GM18868 (cell line): Measurements from ENCODE around the gene STXBP1.

Source experiments
- ATAC-seq: cut with Tn5 transposase; IDR thresholded peaks from one replicate; pipeline ENCODE4 v1.9.1; 2021; ENCODE audit warnings: mild to moderate bottlenecking, moderate library complexity; ENCODE audit not compliant: unreplicated experiment

Gene STXBP1

DNA sequence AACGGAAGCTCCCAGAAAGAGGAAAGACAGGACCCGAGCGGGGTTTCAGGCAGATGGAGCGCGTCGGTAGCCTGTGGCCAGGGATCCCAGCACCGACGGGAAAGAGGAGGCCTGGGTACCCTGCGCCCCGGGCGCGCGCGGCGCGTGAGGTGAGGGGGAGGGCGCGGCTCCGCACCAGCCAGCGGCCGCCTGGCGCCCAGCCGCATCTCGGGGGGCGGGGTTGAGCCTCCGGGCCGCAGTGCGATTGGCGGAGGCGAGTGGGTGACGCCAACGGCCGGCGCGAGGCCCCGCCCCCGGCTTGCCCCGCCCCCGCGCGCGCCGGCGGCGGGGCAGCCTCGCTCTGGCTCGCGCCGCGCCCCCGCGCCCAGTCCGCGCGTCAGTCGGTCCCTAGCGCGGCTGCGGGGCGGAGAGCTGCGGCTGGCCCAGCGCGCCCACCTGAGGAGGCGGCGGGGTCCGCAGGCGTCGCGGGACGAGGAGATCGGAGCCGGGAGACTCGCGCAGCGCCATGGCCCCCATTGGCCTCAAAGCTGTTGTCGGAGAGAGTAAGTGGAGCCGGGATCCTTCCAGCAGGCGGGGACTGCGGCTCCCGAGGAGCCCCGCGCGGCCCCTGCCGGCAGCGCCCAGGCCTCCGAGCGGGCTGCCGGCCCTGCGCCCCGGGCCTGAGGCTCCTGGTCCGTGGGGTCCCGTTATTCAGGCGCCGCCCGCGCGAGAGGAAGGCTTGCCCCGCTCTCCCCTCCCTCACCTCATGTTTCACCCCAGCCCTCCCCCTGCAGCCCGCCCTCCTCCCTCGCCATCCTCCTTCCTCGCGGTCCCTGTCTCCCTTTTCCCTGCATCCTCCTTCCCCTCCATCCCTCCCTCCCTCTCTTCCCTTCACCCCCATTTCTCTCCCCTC, at the start of gene STXBP1:
STXBP1 (plus strand) TSS at position 379 of the 892 bp plus-strand sequence; CDS start at position 506, 127 bp downstream.
- ATAC-seq = peak; percentile 90

DNA sequence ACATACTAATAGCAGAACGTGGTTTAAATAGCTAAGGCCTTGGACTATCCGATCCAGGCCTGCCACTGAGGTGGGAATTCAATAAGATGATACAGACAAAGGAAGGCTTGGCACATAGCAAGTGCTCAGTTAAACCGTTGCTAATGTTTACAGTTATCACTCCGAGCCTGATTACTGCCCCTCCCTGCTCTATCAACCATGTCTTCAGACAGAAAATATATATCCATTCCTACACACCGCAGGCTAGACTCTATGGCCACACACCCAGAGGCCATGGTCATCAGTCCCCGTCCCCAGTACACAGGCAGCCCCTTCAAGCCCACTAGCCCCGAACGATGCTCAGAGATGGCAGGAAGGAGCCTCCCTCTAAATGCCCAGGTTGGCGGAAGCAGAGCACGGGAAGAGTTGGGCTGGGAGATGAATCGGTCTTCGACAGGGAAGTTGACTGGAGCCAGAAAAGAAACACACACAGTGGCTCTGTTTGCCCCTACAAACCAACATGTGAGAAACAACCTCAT, 49.7 kb upstream of the STXBP1 start:
- no peak for ATAC-seq

DNA sequence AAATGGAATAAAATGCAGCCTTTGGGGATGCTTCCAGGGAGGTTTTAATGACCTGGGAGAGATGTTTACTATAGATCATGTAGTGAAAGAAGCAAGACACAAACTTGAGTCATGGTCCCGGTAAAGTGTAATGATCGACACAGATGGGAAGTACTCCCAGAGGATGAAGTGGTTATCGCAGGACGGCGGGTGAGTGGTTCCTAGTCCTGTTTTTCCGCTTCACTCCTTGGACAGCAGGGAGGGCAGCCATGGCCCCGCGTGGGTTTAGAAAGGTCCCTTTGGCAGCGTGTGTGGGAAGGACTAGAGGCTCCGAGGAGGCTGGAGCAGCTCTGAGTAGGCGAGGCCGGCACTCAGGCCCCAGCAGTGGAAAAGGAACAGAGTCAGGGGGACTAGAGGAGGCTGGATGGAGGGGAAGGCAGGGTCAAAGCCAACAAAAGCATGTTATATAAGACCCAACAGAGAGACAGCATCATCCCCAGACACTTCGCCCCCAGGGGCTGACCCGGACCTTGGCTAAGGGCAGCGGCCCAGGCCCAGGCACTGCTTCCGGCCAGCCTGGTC, 49.2 kb upstream of the STXBP1 start:
- ATAC-seq = no peak

DNA sequence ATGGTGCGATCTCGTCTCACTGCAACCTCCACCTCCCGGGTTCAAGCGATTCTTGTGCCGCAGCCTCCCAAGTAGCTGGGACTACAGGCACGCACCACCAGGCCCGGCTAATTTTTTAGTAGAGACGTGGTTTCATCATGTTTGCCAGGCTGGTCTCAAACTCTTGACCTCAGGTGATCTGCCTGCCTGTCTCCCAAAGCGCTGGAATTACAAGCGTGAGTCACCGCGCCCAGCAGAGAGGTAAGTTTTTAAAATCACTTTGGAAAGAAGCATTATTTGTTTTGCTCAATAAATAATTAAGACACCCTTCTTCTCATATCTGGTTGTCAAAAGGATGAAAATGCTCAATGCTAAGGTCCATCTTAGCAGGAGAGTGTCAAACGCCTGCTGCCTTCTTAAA, 48.5 kb upstream of the STXBP1 start:
- ATAC-seq = no peak

DNA sequence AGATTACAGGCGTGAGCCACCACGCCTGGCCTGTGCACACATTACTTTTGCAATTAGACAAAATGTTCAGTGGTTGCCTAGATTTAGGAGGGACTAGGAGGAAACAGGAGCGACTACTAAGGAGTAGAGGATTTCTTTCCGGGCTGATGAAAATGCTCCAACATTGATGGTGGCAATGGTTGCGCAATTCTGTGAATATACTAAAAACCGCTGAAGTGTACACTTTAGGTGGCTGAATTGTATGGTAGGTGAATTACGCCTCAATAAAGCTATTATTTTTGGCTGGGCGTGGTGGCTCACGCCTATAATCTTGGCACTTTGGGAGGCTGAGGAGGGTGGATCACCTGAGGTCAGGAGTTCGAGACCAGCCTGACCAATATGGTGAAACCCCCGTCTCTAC, 46.8 kb upstream of the STXBP1 start:
- no peak for ATAC-seq

DNA sequence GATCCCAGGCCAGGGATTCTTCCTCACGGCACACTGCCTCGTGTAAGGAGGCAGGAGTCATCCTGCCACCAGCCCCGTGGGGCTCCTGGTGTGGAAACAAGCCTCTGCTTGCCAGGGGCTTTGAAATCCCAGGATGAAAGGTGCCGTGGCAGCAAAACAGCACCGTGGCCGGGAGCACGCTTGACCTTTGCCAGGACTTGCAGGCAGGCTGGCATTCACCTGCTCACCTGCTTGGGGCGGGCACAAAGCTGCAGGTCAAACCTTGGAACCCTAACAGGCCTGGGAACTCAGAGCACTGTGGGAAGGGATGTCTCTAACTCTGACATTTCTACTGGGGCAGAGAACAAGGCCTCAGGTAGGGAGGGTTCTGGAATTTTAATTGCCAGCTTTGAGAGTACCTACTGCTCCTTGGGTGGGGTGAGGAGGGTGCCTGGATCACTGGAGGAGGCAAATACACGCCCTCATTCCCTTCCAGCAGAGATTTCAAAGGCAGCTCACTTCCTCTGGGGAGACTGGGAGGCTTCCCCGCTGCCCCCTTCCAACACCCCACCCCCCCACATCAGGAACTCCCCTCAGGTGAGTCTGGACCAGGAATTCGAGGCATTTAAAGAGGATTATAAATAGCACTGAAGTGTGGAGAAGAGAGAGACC, 45.6 kb upstream of the STXBP1 start:
- ATAC-seq = no peak

DNA sequence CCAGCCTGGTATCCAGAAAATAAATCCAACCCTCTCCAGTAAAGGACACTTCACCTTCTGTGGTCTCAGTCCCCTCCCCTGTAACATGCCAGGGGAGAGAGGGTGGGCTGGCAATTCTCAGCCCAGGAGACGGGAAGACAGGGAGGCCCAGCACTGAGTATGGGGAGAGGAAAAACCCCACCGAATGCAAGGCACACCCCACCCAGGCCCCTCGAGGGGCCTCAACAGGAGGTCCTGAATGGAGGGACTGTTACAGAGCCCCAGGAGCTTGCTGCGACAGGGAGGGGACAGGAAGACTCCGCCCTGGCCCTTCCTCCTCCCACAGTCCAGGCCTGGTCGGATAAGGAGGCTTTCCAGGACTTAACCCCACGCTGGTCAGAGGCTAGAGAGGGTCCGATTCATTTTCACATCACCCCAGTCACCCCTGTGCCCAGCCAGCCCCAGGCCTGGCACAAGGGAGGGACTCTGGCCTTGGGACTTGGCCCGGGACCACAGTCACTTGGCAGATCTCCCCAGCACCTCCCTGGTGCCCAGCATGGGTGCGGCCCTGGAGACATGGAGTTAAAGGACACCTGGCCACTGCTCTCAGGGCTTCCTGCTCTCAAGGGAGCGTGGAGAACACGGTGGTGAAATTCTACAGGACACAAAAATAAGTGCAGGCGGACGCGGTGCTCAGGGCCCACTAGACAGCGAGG, 44.9 kb upstream of the STXBP1 start:
- ATAC-seq = no peak

DNA sequence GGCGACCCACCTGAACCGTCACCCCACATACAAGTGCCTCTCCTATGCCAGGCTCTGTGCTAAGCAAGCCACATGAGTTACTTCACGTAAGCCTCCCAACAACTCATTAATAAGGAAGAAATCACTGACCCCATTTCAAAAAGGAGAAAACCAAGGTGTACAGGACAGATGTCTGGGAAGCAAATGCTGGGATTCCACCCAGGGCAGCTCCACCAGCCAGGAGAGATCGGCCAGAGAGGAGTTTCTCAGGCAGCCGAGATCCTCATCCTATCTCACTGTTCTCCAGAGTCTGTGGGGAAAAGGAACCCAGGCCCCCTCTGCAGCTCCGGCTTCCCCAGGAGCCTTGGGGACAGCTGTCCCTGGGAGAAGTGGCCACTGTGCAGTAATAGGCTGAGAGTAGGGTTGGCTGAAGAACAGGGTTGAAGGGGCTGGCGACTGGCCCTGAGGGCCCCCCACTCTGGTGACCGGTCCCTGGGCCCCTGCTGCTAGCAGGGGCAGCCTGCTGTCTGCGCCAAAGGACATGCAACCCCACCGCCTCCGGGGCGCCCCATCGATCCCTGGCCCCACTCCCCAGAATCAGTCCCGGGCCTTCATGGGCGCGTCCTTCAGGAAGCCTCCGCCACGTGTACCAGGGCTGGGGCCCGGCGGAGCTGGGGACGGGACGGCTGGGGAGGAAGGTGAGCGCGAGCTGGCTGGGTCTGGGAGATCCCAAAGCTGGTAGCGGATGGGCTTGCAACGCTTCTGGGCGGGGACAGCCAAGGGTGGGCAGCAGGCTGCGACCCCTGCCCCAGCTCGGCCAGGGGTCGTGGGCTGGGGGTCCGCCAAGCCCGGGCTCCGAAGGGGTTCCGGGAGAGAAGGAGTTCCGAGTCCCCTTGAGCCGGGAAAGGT, 44.1 kb upstream of the STXBP1 start:
- ATAC-seq = no peak

DNA sequence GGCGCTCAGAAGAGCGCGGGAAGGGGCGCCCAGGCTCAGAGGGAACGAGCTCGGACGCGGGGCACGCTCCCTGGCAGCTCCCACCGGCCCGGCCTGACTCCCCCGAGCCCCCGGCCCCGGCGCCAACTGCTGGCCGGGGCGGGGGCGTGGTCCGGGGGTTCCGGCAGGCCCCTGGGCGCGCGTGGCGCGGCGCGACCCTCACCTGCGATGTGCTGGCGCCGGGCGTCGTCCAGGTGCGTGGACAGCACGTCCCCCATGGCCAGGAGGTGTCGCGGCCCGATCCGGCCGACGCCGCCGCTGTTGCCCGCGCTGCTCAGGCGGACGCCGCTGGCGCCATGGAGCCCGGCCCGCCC, 43.5 kb upstream of the STXBP1 start:
- no peak for ATAC-seq

DNA sequence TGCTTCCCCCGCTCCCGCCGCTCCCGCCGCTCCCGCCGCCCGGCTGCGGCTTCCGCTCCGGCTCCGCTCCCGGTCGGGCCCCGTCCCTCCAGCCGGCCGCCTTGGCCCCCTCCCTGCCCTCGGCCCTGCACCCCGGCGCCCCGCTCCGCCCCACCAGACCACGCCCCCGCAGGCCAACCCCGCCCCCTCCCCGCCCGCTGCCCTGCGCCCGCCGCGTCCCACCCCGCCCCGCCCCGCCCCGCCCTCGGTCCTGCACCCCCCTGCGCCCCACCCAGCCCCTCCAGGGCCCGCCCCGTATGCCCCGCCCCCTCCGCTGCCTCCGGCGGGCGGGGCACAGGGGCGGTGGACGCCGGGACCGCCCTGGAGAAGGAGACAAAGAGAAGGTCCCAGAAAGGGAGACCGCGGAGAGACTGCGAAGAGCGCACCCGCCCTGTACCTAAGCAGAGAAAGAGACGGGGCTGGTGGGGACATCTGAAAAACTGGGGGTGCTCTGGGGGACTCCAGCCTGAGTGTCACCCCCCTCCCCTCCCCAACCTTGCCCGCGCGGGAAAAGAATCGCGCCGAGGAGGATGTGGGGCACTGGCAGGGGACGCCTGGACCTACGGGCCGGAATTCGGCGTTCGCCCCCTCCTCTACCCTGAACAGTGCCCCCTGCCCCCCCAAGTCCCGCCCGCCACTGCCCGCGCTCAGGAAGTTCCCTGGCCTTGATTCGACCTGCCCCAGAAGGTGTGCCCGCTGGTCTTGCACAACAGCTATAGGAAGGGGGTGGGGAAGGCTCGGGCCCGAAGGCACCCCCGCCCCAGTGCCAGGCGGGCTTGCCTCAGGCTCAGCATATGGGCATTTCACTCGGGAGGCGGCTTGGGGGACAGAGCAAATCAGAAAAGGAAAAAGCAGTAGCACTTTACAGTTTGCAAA, 42.8 kb upstream of the STXBP1 start:
- ATAC-seq = no peak

DNA sequence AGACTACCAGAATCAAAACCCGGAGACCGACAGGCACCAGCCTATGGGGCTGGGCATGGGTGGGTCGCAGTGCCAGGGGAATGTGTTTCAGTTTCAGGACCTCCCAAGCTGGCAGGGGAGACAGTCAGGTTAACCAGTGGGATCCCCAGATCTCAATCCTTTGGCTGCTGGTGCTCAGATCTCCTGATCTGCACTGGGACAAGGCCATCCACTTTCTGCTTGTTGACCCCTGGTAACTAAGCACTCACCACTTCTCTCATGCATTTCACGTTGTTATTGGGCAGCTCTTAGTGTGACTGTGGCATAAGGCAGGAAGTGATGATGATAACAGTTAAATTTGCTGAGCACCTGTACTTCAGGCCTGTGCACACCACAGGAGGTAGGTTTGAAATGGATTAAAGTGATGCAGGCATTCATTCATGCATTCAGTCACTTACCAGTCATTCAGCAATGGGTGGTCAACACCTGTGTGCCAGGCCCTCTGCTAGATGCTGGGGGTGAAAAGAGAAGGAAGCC, 42.1 kb upstream of the STXBP1 start:
- ATAC-seq = no peak

DNA sequence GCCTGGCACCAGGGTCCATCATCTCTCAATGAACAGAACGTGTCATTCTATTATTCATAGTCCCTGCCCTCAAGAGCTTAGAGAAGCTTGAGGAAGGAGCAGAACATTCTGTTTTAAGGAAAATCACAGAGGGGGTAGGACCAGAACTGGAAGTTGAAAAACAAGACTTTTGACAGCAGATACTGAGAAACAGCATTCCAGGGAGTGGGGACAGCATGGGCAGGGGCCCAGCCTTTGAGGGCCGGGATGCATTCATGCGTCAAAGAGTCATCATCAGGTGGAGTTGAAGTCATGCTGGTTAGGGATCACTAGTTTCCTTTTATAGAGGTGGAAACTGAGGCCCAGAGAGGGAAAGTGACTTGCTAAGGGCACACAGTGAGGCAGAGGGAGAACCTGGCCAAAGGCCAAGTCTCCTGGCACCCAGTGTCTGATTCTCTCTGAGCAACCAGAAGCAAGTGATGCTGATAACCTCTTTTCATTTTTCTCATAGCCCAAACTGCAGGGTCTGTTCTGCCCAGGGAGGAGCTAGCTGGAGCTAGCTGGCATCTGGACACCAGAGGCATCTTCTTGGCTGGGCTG, 41.5 kb upstream of the STXBP1 start:
- no peak for ATAC-seq

DNA sequence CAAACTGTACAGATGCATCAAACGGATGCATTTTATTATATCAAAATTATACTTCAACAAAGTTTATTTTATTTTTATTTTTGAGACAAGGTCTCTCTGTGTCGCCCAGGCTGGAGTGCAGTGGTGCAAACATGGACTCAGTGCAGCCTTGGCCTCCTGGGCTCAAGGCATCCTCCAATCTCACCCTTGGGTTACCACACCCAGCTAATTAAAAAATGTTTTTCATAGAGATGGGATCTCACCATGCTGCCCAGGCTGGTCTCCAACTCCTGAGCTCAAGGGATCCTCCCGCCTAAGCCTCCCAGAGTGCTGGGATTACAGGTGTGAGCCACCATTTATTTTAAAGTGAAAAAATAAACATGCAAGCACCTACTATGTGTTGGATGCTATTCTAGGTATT, 40.1 kb upstream of the STXBP1 start:
- no peak for ATAC-seq

DNA sequence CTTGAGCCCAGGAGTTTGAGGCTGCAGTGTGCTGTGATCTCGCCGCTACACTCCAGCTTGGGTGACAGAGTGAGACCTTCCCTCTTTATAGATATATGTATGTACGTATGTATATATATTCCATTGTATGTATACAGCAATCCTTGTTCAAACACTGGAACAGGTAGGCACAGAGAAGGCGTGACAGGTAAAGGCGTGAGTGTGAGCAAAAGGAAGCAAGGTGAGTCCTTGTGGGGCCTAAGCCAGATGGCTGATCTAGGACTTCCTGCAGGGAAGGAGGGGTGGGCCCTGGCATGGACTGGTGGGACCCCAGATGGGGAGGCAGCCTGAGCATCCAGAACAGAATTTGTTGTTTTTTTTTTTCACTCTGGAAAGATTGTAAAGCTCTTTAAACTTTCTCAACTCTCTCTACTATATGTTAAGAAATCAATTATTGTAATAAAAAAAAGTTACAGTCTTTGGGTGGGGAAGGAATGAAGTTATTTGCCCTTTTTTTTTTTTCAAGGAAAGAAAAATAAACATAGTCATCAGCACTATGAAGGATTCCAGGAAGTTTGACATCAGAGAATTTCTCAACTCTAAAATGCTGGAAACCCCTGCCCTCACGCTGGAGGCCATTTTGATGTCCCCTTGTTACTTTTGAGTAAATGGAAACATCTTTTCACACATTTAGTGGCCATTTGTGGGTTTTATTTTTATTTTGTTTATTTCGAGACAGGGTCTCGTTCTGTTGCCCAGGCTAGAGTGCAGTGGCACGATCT, 38.9 kb upstream of the STXBP1 start:
- no peak for ATAC-seq

DNA sequence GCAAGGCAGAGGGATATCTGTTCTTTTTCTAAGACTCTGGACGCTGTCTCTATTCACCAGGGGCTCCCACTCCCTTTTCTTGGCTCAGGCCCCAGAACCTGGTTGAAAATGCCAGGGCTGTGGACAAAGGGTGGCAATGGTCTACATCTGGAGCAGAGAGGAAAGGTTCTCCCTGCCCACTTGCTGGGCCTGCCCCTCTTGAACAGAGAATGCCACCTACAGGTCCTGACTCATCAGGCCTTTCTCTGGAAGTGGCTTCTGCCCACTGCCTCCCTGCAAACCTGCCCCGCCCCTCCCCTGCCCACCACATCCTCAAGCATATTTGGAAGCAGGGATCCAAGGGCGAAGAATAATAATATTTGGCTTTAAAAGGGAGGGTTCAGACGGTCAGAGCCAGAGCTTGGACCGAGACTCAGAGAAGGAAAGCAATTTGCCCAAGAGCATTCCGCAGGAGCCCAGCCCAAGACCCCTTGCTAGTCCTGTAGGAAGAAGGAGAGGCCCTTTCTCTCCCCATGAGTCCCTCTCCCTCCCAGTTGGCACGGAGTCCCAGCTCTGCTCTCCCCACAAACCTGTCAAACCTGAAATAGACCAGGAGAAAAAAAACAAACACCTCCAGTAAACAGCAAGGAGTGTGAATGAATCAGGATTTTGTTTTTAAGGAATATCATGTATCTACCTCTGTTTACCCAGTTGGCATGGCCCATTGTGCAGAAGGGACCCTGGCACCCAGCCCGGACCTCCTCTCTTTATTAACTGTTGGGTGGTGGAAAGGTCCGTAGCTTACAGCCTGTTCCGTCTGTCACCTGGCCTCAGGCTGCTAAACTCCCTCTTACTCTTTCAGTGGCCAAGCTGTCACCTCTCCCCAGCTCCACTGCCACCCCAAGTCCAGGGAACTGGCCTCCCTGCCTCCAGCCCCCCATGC, 37.7 kb upstream of the STXBP1 start:
- no peak for ATAC-seq

DNA sequence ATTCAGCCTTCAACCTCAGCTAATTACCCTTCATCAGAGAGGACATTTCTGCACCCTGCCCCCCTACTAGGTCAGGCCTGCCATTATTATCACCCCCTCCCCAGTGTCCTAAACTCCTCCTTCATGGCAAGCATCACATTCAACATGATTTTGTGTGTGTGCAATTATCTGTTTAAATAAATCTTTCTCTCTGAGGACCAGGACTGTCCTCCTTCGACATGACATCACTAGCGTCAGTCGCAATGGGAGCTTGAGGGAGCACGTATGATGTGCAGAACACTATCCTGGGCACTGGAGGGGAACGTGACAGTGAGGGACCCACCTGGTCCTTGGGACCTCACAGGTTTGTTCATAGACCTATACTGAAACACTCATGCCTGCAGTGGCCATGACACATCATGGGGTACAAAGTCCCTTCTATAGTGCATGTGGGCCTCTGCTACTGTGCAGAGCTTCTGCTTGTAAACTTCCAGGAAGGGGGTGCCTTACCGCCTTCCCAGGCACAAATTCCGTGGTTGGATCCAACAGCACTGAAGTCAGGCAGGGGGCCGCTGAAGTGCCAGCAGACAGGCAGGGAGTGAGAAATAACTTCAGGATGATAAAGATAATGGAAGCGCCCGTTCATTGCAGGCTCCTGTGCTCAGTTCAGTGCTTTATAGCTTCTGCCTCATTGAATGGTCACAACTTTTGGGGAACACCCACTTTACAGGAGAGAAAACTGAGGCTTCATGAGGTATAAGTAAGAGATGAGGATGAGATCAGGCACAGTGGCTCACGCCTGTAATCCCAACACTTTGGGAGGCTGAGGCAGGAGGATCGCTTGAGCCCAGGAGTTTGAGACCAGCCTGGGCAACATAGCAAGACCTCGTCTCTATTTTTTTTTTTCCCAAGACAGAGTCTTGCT, 36.0 kb upstream of the STXBP1 start:
- ATAC-seq = no peak
